ENCODE measurements around the gene OGFR. TPM values are rescaled to one million over a fixed set of nuclear protein-coding genes. Genes with fewer than 3 reads are reported as not detected.

OGFR gene
- total RNA-seq, 1 experiment from 2014 or later, result 47.3 TPM

- peak overlapping the region; percentile 79 for H3K27ac ChIP-seq (ENCODE audit: low read length)
- ATAC-seq (no peak), DNase-seq (ENCODE audit: low read depth, low spot score) (no peak)
- BruUV-seq (replicated peaks), result no TSS peak
- CTCF ChIA-PET, result interaction anchor here (0.5 to 0.6 kb wide), 3 partner anchors 13 to 501 kb away, joined by 4 to 9 read pairs (median 4); no protein-coding TSS in a partner anchor
- H3K4me1 ChIP-seq (ENCODE audit: control insufficient read depth, insufficient read depth, low read length), result peaks cover 70% of the 10 kb centered on the region
- no peaks in the 10 kb centered on the region for H3K9me3 ChIP-seq (ENCODE audit: control insufficient read depth, insufficient read depth, low read depth, low read length)
- H3K27me3 ChIP-seq (ENCODE audit: control insufficient read depth, insufficient read depth, low read length), result no peaks in the 10 kb centered on the region
- H3K4me3 ChIP-seq (ENCODE audit: low read depth in 2 of 2, low read length in 2 of 2), result peak overlapping the region; percentile 27 to 46
- POLR2A ChIA-PET, result no interaction called here
- intact Hi-C loops (cut with micrococcal nuclease; ENCODE audit: unreplicated experiment) (no loop called here), in situ Hi-C loops (cut with HindIII; ENCODE audit: low pct_unique_long_range_greater_than_20kb, low sequenced_read_pairs) (no loop called here)
- TF ChIP-seq CTCF (IDR thresholded peaks at IDR 0.05) (no peak), SIN3A (IDR thresholded peaks at IDR 0.05; ENCODE audit: borderline replicate concordance, insufficient read depth, low read depth, low read length) (no peak)
- TF ChIP-seq, protein P1, sequence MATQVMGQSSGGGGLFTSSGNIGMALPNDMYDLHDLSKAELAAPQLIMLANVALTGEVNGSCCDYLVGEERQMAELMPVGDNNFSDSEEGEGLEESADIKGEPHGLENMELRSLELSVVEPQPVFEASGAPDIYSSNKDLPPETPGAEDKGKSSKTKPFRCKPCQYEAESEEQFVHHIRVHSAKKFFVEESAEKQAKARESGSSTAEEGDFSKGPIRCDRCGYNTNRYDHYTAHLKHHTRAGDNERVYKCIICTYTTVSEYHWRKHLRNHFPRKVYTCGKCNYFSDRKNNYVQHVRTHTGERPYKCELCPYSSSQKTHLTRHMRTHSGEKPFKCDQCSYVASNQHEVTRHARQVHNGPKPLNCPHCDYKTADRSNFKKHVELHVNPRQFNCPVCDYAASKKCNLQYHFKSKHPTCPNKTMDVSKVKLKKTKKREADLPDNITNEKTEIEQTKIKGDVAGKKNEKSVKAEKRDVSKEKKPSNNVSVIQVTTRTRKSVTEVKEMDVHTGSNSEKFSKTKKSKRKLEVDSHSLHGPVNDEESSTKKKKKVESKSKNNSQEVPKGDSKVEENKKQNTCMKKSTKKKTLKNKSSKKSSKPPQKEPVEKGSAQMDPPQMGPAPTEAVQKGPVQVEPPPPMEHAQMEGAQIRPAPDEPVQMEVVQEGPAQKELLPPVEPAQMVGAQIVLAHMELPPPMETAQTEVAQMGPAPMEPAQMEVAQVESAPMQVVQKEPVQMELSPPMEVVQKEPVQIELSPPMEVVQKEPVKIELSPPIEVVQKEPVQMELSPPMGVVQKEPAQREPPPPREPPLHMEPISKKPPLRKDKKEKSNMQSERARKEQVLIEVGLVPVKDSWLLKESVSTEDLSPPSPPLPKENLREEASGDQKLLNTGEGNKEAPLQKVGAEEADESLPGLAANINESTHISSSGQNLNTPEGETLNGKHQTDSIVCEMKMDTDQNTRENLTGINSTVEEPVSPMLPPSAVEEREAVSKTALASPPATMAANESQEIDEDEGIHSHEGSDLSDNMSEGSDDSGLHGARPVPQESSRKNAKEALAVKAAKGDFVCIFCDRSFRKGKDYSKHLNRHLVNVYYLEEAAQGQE (IDR thresholded peaks at IDR 0.05; ENCODE audit: insufficient read depth in 1 of 2, low read depth in 2 of 2, low read length in 1 of 2), result 0 out of 4 replicates have a peak, but pooled peaks of 1 of the 2 experiments have one; percentile 36
- no peaks in the 10 kb centered on the region for H3K36me3 ChIP-seq (ENCODE audit: control insufficient read depth, insufficient read depth, low read length)
These were observed 11.6 kb downstream of the OGFR start for GRCh38 chr20:62816031-62816883.

DNA sequence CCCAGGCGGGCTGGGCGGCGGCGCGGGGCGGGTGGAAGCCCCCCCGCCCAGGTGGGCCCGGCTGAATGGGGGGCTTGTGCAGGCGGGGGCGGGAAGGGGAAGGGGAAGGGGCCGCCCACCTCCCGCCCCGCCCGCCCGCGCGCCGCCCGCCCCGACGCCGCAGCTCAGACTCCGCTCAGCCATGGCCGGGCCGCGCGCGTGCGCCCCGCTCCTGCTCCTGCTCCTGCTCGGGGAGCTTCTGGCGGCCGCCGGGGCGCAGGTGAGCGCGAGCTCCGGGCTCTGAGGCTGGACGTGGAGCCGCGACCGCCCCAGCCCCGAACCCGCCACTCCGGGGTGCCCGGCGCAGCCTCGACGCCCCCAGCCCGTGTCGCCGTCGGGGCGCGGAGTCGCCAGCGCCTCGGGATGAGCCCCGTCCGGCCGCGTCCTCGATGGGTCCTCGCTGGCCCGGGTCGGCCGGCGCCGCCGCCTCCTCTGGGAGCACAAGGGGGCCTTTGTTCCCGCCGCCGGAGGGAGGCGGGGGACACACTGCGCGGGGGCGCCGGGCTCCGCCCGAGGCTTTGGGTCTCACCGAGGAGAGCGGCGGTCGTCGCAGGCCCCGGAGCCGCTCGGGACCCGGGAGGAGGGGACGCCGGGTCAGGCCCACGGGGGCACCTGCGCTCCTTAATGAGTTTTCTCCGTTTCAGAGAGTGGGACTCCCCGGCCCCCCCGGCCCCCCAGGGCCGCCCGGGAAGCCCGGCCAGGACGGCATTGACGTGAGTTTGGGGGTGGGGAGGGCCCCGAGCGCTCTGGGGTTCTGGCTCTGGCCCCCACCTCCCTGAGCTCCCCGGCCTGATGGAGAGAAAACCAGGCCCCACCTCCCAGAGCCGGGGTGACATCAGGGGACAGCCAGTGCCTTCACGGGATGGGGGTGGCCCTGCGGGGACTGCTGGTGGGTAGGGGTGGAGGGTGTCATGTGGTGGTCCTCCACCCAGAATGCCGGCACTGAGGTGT, 12.5 kb downstream of the OGFR start, which contains the start of gene COL9A3:
COL9A3 (plus strand) TSS at position 167 of the 990 bp plus-strand sequence; CDS start at position 182, 15 bp downstream.
- no peaks in the 10 kb centered on the region for H3K36me3 ChIP-seq (ENCODE audit: control insufficient read depth, insufficient read depth, low read length)
- intact Hi-C loops (cut with micrococcal nuclease; ENCODE audit: unreplicated experiment), result no loop called here
- CTCF ChIA-PET, result no interaction called here
- no TSS peak for BruUV-seq (replicated peaks)
- H3K9me3 ChIP-seq (ENCODE audit: control insufficient read depth, insufficient read depth, low read depth, low read length), result no peaks in the 10 kb centered on the region
- no peaks in the 10 kb centered on the region for H3K27me3 ChIP-seq (ENCODE audit: control insufficient read depth, insufficient read depth, low read length)
- TF ChIP-seq TCF7L2 (IDR thresholded peaks at IDR 0.05; ENCODE audit: low read depth, low read length) (0 out of 2 replicates have a peak, but pooled peaks have one; percentile 51), CTCF (IDR thresholded peaks at IDR 0.05) (no peak), POLR2AphosphoS5 (IDR thresholded peaks at IDR 0.05; ENCODE audit: low read depth, low read length) (no peak), SIN3A (IDR thresholded peaks at IDR 0.05; ENCODE audit: borderline replicate concordance, insufficient read depth, low read depth, low read length) (no peak)
- TF ChIP-seq, protein P1 (IDR thresholded peaks at IDR 0.05; ENCODE audit: insufficient read depth in 1 of 2, low read depth in 2 of 2, low read length in 1 of 2), result no peak
- H3K27ac ChIP-seq (ENCODE audit: low read length), result peak within 1 kb of the TSS; percentile 79
- H3K4me3 ChIP-seq (ENCODE audit: low read depth in 2 of 2, low read length in 2 of 2), result peak within 1 kb of the TSS; percentile 27 to 46
- H3K4me1 ChIP-seq (ENCODE audit: control insufficient read depth, insufficient read depth, low read length), result peaks cover 79% of the 10 kb centered on the region
- peak; percentile 21; the same call in 1 of the 2 replicates for ATAC-seq
- POLR2A ChIA-PET, result no interaction called here
- in situ Hi-C loops (cut with HindIII; ENCODE audit: low pct_unique_long_range_greater_than_20kb, low sequenced_read_pairs), result no loop called here
- no peak for DNase-seq (ENCODE audit: low read depth, low spot score)
